Stimulated activated CD8-positive, alpha-beta memory T cell treated with anti-CD3 and anti-CD28 coated beads, Interleukin-4, amount 100 ng/mL, for 1 hour (primary cell): ENCODE results near the gene UNC13C.

Experiments used
- DNase-seq, 2 donors: peaks; one replicate each; pipeline ENCODE4 v3.0.0-alpha.2; 2020; ENCODE audit warnings: low read depth in 2 of 2, low spot score in 1 of 2

The UNC13C gene

GRCh38 chr15:54017959-54018358, 39.7 kb downstream of the UNC13C start:
- DNase-seq, result no peak

DNA sequence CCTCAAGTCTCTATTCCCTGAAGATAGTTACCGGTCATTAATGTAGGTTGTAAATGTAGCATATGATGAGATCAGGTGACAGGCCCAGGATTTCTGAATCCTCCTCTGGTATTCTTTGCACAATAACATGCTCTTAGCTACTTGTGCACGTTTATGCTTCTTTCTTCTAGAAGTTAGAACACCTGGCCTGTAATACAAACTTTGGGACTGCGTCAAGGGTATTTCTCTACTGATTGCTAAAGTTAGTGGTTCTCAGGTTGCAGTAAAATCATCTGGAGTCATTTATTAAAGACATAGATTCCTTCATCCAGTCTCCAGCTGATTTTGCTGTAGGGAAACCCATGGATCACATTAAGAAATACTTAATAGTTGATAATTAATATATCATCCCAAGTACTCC, 48.0 kb downstream of the UNC13C start:
- DNase-seq, result no peak

- DNase-seq, result no peak
These were observed 48.6 kb downstream of the UNC13C start for GRCh38 chr15:54026891-54027290.

DNA sequence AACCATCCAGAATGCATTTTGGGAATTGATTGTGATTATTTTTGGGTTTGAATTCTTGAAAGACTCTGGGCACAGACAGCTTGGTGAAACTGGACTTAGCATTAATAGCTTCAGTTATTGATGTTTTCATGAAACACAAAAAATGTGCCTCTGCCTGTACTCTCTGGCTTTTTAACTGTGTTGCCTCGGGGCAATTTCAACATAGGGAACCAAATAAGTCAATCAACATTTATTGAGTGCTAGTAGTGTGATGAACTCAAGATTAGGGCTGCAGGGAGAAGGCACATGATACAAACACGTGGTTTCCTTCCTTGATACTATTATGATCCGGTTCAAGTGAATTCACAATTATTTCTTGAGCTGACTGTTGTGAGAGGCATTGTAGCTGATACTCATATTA, 50.8 kb downstream of the UNC13C start:
- no peak for DNase-seq

DNA sequence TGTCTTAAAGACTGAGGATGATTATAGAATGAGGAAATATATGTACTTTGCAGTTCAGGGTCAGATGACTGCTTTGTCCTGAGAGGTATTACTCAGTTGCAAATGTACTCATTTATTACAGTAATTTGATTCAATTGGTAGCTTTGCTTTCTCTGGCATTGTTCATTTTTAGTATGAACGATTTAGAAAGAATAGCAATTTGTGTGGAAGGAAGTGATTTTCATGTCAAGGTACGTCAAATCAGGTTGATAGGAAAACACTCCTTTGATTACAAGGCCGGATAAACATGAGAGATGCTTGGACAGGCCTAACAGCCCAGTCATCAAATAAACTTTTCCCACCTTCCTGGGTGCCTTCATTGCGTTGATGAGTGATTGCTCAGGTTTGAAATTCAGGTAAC, 53.8 kb downstream of the UNC13C start:
- no peak for DNase-seq

DNA sequence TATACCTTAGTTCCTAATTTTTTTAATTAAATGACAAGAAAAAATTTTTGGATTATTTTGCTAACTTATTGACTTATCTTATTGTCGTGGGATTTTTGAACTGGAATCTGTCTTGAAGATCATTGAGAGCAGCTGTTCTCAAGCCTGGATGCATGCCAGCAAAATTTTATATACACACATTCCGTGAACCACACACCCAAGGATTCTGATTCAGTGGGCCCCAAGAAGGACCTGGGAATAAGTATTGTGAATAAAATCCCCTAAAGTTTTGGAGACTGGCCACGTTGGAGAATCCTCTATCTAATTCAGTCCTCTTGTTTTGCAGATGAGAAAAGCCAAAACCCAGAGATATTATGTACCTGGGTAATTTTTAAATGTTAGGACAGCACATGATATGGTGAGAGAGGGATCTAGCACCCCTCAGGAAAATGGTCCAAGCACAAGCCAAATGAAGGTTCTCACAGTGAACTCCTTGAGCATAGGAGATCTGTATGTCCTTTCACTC, 55.2 kb downstream of the UNC13C start:
- no peak for DNase-seq

DNA sequence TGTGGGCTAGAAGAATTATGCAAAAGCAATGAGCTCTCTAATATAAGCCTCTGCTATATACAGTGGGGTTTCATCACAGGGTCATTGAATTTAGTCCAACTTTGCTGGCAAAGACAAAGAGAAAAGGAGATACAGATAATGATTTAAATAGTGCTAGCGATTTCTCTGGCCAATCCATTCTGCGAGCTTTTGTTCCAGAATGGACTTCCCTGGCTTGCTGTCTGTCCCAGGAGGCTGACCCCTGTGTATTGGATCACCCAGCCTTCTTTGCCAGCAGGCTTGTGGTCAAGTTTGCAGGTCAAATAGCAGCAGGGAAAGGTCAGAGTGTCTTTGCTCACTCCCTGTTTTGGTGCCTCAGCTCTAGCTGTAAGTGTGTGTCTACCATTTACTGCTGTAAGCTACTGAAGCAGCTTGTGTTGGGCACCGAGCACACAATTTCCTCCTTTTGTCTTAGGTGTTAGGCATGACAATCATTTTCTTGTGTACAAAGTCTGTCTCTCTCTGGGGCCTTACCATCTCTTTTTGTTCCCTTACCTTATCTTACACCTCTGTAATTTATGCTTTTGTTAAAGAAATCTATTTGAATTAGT, 55.7 kb downstream of the UNC13C start:
- no peak for DNase-seq

DNA sequence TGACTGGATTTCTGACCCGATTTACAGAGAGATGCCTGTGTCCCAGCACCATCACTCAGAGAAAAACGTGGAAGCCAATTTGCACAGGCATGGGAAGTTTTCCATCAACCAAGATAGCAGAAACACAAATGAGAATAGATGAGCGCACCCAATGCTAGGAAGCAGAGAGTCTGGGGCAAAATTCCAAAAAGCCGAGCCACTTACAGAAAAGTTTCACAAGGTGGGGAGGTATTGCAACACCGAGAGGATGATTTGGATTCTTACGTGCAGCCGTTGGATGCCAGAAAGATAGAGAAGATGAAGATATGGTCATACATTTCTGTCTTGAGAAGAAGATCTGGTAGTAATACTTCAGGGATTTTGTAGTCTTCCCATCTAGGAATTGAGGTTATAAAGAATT, 57.4 kb downstream of the UNC13C start:
- DNase-seq, result no peak

DNA sequence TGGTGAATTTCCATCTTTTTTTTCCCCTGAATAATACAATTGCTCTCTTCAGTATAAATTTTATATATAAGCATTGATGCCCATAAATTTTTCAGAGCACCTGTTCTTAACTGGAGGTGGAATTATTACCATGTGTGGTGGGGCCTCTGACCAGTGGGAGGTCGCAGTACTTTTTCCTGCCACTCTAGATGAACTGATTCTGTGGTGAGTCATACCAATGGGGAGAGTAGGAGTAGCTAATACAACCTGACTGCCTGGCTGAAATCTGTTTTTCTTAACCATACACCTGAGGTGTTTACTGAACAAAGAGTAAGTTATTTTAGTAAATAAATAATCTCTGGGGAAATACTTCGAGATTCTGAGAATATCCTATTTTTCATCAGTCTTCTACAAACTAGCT, 67.2 kb downstream of the UNC13C start:
- no peak for DNase-seq

DNA sequence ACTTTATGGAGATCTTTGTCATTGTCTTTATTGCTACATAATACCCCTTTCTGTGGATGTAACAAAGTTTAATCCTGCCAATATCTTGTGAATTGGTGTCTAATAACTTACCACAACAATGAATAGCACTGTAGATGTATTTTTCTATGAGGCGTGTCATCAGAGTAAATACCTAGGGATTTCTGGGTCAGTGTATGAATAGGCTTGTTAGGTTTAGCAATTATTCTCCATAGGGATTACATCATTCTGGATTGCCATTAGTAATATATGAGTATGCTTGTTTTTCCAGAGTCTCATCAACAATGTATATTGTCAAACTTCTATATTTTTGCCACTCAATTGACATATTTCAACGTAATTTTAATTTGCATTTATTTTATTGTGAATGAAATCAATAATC, 67.9 kb downstream of the UNC13C start:
- no peak for DNase-seq

DNA sequence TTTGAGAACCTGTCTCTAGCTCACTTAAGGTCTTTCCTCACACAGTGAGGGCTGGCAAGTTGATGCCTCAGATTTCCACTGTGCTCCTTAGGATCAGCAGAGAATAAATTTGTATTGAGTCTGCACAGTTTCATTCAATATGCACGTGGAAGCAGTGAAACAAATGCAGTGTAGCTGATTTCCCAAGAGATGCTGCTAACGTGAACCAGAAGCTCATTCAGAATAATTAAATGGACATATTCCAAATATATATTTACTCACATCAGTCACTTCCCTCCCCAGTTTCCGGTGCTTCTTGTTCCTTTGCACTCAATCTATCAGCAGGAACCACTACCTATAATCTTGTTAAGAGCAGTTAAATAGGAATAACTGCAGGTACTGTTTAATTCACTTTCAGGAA, 86.1 kb downstream of the UNC13C start:
- no peak for DNase-seq

- no peak for DNase-seq
These were observed 88.2 kb downstream of the UNC13C start for GRCh38 chr15:54066403-54066802.

DNA sequence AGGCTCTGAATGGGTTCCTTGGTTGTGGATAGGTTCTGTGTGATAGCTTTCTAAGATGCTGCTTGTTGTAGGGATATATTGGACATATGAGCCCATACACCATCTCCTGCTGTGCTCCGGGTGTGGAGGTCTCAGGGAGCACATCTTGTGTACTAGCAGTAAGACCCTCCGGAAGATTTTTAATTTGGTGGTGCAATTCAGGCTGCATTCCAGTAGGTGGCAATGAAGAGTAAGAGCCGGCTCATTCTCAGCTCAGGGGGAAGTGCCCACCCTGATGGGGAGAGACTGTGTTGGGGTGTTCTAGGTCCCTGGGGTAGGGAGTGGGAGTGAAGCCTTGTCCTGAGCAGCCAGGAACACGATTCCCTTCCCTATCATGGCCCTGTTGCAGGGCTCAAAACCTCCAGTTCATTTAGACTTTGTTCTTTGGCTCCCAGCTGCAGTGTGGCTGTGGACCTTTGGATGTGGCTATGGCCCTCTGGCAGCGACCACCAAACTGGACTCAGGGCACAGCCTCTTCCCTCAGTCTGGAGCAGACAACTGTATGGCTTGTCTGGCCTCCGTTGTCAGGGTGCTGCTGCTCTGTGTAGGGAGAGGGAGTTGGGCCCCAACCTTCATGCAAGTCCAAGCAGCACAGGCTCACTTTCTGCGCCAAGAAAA, 104.7 kb downstream of the UNC13C start:
- DNase-seq, result no peak

- no peak for DNase-seq
These were observed 105.3 kb downstream of the UNC13C start for GRCh38 chr15:54083501-54083900.

- DNase-seq, result no peak
These were observed 105.8 kb downstream of the UNC13C start for GRCh38 chr15:54083991-54084390.

GRCh38 chr15:54088837-54089236, 110.6 kb downstream of the UNC13C start:
- no peak for DNase-seq

DNA sequence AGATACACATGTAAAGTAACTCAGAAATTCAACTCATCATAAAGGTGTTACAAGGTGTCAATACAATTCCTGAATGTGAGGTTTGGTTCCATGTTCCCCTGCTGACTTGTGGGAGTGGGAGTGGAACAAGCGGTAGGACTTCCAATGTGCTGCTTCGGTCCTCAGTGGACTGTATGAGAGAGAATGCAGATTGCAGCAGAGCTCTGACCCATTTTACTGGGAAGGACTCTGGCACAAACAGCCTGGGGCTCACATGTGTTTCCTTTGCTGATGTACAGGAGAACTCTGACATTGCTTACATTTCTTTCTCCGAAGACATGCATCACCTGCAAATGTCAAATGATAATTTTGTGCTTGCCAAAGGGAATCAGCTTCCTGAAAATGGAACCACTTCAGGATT, 111.5 kb downstream of the UNC13C start:
- DNase-seq, result no peak

- DNase-seq, result no peak
These were observed 113.4 kb downstream of the UNC13C start for GRCh38 chr15:54091651-54092050.

DNA sequence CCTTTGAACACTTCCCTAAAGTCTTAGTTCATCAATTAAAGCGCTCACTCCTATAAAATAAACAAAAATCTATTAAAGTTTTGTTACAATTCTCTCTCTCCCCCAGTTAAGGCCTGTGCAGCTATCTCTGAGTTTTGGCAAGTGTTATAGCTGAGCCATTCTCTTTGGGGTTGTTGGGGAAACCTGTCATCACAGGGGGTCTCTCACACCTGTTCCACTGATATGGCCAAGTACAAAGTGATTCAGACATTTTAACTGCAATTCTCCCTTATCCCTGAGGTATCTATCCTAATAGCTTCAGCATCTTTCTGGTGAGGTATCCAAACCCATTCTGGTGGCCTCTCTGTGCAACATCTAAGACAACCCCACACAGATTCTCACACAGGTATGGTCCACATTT, 116.4 kb downstream of the UNC13C start:
- DNase-seq, result no peak

DNA sequence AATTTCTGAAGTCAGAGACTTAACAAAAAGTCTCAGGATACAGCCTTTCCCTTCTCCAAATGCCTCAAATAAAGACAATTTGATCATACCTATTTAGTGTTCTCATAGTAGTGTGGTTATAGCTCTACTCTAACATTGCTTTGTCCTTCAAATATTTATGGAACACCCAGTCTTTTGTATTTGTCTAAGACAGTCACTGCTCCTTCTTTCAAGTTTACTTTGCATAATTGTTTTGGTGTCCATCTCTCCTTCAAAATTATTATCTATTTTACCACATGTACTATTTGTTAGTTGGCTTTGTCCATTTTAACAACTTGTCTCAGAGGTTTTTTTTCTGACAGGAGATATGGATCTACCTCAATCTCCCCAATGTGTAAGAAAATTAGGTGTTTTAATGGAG, 118.8 kb downstream of the UNC13C start:
- DNase-seq, result no peak

DNA sequence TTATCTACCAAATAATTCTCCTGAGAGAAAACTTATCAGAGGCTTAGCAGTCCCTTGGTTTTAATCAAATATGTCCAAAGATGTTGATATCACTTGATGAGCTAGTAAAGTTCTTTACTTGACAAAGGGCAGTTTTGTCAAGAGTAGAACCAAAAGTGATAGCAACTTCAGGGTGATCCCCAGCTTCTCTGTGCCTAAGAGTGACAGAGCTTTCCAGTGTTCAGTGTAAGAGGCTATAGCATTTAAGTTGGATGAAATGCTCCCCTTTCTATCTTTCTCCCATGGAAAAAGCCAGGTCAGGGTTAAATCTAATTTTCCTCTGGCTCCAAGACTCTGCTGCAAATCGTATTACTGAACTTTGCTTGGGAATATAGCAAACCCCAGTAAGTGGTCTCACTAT, 120.8 kb downstream of the UNC13C start:
- DNase-seq, result no peak

DNA sequence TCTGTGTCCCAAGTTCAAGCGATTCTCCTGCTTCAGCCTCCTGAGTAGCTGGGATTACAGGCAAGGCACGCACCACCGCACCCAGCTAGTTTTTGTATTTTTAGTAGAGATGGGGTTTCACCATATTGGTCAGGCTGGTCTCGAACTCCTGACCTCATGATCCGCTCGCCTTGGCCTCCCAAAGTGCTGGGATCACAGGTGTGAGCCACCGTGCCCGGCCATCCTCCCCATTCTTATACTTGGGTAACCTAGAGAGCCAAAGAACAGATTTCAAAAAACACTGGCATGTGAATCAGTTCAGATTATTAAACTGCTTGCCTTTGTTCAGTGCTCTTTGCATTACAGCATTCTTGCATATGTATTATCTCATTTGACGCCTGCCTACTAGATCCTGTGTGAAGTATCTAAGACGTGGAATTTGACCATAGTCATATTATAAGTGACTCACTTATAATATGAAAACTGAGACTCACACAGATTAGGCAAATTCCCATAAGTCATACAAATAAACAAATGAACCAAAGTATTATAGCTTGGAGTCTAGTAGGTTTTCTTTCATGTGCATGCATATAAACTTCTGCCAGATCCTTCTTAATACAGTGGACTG, 123.5 kb downstream of the UNC13C start:
- DNase-seq, result no peak

DNA sequence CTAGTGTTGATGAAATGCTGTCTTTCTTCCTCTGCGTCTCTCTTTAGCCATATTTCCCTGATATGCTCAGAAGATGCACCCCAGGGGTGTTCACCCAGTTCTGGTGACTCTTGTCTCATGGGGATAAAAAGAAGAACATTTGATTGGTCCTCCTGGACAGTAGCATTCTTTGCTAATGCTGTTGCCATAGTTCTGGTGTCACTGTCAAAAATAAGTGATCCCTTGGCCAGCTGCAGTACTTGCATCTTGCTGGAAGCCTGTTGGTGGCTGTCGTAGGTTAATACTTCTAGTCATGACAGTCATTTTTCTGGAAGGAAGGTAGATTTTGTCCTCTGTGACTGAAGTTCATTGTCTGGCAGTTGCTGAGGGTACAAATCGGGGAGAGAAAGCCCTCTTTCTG, 124.5 kb downstream of the UNC13C start:
- DNase-seq, result no peak
